GM12875 (cell line): ENCODE data around the gene LSM7.

Experiments used
- H3K4me3 ChIP-seq: one replicate; pipeline ENCODE4 v1.5.1; 2011; ENCODE audit warnings: low read depth, low read length, control low read depth
- CTCF ChIP-seq: IDR thresholded peaks from 2 replicates; pipeline ENCODE4 v1.5.1; 2011; ENCODE audit warnings: low read depth, mild to moderate bottlenecking, control low read depth, inconsistent platforms, low read length, moderate library complexity, borderline replicate concordance; ENCODE audit not compliant: insufficient read depth

LSM7 gene

DNA sequence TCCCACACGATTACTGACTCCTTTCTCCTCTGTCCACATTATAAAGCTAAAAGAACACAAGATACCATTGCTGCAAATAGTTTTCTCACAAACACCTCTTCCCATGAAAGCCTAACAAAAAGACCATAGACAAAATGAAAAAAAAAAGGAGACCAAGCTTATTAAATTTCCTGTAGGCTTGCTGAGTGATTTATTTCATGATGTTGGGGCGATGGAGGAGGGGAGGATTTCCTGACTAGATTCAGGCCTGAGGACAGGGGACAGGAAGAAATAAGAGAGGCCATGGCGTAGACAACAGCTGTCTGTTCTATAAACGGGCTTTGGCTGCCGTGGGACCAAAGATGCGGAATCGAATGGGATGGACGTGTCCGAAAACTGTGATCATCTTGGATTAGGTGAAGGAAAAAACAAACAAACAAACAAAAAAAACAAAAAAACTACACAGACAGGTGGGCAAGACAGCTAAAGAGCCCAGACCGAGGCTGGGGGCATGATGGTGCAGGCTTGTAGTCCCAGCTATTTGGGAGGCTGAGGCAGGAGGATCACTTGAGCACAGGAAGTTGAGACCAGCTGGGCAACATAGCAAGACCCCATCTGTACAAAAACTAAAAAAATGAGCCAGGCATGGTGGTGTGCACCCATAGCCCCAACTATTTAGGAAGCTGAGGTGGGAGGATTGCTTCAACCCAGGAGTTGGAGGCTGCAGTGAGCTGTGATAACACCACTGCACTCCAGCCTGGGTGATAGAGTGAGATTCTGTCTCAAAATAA lies 37.0 kb upstream of the LSM7 start:
- TF ChIP-seq CTCF = no peak
- H3K4me3 ChIP-seq = no peak overlapping the region

GRCh38 chr19:2363419-2363818 lies 35.0 kb upstream of the LSM7 start:
- TF ChIP-seq CTCF = no peak
- H3K4me3 ChIP-seq = no peak overlapping the region

DNA sequence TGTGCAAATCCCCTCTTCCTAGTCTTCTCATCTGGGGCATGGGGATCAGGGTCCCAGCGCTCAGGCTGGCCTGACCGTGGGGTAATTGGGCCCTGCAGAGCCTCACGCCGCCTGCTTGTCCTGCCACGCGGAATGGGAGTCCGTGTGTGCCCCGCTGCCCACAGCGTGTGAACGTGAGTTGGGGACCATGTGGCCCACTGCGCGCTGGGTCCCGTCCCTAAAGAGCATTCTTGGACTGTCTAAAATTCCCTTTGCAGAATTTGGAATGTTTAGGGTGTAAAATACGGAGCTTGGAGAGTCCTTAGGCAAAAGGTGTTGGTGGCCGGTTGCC lies 34.5 kb upstream of the LSM7 start:
- TF ChIP-seq CTCF = no peak
- no peak overlapping the region for H3K4me3 ChIP-seq

DNA sequence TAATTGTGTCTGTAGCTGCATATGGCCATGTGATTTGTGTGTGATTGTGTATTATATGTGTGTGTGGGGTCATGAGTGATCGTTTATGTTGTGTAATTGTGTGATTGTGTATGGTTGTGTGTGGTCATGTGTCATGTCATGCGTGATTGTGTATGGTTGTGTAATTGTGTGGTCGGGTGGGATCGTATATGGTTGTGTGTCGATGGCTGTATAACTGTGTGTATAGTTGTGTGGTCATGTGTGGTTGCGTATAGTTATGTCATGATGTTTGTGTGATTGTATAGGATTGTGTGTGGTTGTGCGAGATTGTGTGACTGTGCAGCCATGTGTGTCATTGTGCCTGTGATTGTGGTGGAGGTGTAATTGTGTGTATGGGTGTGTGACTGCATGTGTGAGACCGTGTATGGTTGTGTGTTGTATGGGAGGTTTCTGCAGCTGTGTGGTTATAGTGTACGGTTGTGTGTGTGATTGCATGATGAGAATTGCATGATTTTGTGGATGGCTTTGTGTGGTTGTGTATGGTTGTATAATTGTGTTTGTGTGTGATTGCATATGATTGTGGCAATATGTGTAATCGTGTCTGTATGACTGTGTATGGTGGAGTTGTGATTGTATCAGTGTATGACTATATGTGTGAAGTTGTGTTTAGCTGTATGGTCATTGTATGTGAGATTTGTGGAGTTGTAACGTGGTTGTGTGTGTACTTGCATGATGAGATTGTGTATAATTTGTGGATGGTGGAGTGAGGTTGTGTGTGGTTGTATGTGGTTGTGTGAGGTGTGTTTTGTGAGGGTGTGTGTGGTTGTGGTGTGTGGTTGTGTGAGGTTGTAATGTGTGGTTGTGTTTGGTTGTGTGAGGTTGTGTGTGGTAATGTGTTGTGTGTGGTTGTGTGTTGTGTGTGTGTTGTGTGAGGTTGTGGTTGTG lies 33.9 kb upstream of the LSM7 start:
- no peak for TF ChIP-seq CTCF
- no peak overlapping the region for H3K4me3 ChIP-seq

GRCh38 chr19:2361246-2362045 lies 33.1 kb upstream of the LSM7 start:
- TF ChIP-seq CTCF = no peak
- H3K4me3 ChIP-seq = no peak overlapping the region

DNA sequence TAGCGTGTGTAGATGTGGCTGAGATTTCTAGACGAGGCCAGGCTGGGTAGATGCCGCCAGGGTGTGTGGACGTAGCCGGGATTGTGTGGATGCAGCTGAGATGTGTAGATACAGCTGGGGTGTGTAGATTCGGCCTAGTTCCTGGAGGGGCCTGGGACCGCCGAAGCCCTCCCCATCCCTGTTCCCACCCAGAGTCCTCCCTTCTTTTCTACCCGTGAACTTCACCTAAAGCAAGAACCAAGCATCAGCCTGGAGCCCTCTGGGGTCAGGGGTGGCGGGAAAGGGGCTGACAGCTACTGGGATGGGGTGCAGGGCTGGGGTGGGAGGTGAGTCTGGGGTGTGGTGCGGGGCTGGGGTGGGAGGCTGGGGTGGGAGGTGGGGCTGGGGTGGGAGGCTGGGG lies 32.4 kb upstream of the LSM7 start:
- H3K4me3 ChIP-seq = no peak overlapping the region
- TF ChIP-seq CTCF = no peak
